IMR-90 (cell line): Measurements from ENCODE around the gene PGA4. TPM values are rescaled to one million over a fixed set of nuclear protein-coding genes. Genes with fewer than 3 reads are reported as not detected.

Experiments
- ATAC-seq: fragments of 200-7000 bp; cut with Tn5 transposase; 2 replicates; pipeline ENCODE4 v1.9.1; 2020; ENCODE audit warnings: low read depth, mild to moderate bottlenecking, moderate library complexity
- BruUV-seq: library from RNA; stranded (reverse); fragments of 400-500 nt; replicated peaks from 2 replicates; lab custom pipeline; 2021; lab: Mats Ljungman, UMichigan
- CTCF ChIA-PET: fragments of 300-600 bp; formaldehyde crosslinking; extraction: SDS; loops from one replicate; lab custom pipeline; 2021; ENCODE audit warnings: antibody characterized with exemption; lab: Yijun Ruan, JAX
- POLR2A ChIA-PET: fragments of 300-600 bp; sonication (Branson Sonifier 250); formaldehyde crosslinking; loops from one replicate; lab custom pipeline; 2022; ENCODE audit warnings: antibody characterized with exemption; ENCODE audit not compliant: unreplicated experiment; lab: Charles Lee
- DNase-seq: peaks from one replicate; pipeline ENCODE4 v3.0.0; 2013
- H2AFZ ChIP-seq: replicated peaks from 2 replicates; pipeline ENCODE3; 2013; ENCODE audit warnings: low read length, mild to moderate bottlenecking; ENCODE audit not compliant: poor library complexity
- H2AK5ac ChIP-seq: 2 replicates; pipeline ENCODE4 v1.6.1; 2013; ENCODE audit warnings: low read depth, low read length, inconsistent platforms
- H2AK9ac ChIP-seq: replicated peaks from 2 replicates; pipeline ENCODE3; 2013; ENCODE audit warnings: mild to moderate bottlenecking, low read depth, low read length, moderate library complexity; ENCODE audit not compliant: poor library complexity
- H2BK120ac ChIP-seq: 2 replicates; pipeline ENCODE4 v1.6.1; 2013; ENCODE audit warnings: low read depth, low read length, inconsistent platforms
- H2BK15ac ChIP-seq: 3 replicates; pipeline ENCODE4 v1.6.1; 2013; ENCODE audit warnings: low read depth, low read length, inconsistent platforms
- H2BK20ac ChIP-seq: 2 replicates; pipeline ENCODE4 v1.6.1; 2013; ENCODE audit warnings: low read depth, mild to moderate bottlenecking, inconsistent platforms, low read length, moderate library complexity
- H2BK5ac ChIP-seq: 2 replicates; pipeline ENCODE4 v1.6.1; 2013; ENCODE audit warnings: mild to moderate bottlenecking, low read depth, low read length, inconsistent platforms; ENCODE audit not compliant: poor library complexity, severe bottlenecking
- H3K14ac ChIP-seq: replicated peaks from 2 replicates; pipeline ENCODE4 v1.6.1; 2013; ENCODE audit warnings: low read depth, low read length, inconsistent platforms
- H3K18ac ChIP-seq: 2 replicates; pipeline ENCODE4 v1.6.1; 2013; ENCODE audit warnings: low read depth, low read length, control low read depth
- H3K23ac ChIP-seq: 2 replicates; pipeline ENCODE4 v1.6.1; 2013; ENCODE audit warnings: low read depth, low read length, inconsistent platforms
- H3K27ac ChIP-seq: 2 replicates; pipeline ENCODE4 v1.5.1; 2013; ENCODE audit warnings: mild to moderate bottlenecking, control low read depth, low read length; ENCODE audit not compliant: insufficient read depth
- H3K27me3 ChIP-seq: 2 replicates; pipeline ENCODE4 v1.6.1; 2013; ENCODE audit warnings: low read length; ENCODE audit not compliant: control insufficient read depth, insufficient read depth
- H3K36me3 ChIP-seq: 2 replicates; pipeline ENCODE4 v1.6.1; 2013; ENCODE audit warnings: low read length, mixed read lengths; ENCODE audit not compliant: control insufficient read depth, insufficient read depth
- H3K4ac ChIP-seq: 2 replicates; pipeline ENCODE4 v1.6.1; 2013; ENCODE audit warnings: low read depth, low read length, inconsistent platforms
- H3K4me1 ChIP-seq: 2 replicates; pipeline ENCODE4 v1.6.1; 2013; ENCODE audit warnings: low read length, mixed read lengths; ENCODE audit not compliant: control insufficient read depth, insufficient read depth
- H3K4me2 ChIP-seq: 2 replicates; pipeline ENCODE4 v1.6.1; 2013; ENCODE audit warnings: low read depth, mild to moderate bottlenecking, control low read depth, low read length, moderate library complexity
- H3K4me3 ChIP-seq: 2 replicates; pipeline ENCODE4 v1.5.1; 2013; ENCODE audit warnings: low read depth, mild to moderate bottlenecking, control low read depth, low read length, moderate library complexity; ENCODE audit not compliant: insufficient read depth
- H3K56ac ChIP-seq: 2 replicates; pipeline ENCODE4 v1.6.1; 2013; ENCODE audit warnings: low read length, inconsistent platforms; ENCODE audit not compliant: insufficient read depth; ENCODE audit errors: extremely low read depth
- H3K79me1 ChIP-seq, 2 experiments: 2 replicates each; pipeline ENCODE4 v1.6.1; 2013; ENCODE audit warnings: low read length in 2 of 2, inconsistent platforms in 1 of 2, low read depth in 1 of 2
- H3K9ac ChIP-seq: 2 replicates; pipeline ENCODE4 v1.6.1; 2013; ENCODE audit warnings: low read depth, low read length, control low read depth
- H3K9me1 ChIP-seq: 2 replicates; pipeline ENCODE4 v1.6.1; 2013; ENCODE audit warnings: low read length, inconsistent platforms; ENCODE audit not compliant: insufficient read depth
- H3K9me3 ChIP-seq: 2 replicates; pipeline ENCODE4 v1.6.1; 2013; ENCODE audit warnings: low read length; ENCODE audit not compliant: control insufficient read depth, insufficient read depth
- H4K20me1 ChIP-seq: 2 replicates; pipeline ENCODE4 v1.6.1; 2013; ENCODE audit warnings: low read length, inconsistent platforms; ENCODE audit not compliant: insufficient read depth
- H4K5ac ChIP-seq: 2 replicates; pipeline ENCODE4 v1.6.1; 2013; ENCODE audit warnings: mild to moderate bottlenecking, low read depth, low read length, control low read depth
- H4K8ac ChIP-seq, 2 experiments: 2 replicates each; pipeline ENCODE4 v1.6.1; 2013; ENCODE audit warnings: low read depth in 2 of 2, low read length in 2 of 2, control low read depth in 1 of 2, inconsistent platforms in 1 of 2
- H4K91ac ChIP-seq: 2 replicates; pipeline ENCODE4 v1.6.1; 2013; ENCODE audit warnings: low read depth, low read length, inconsistent platforms; ENCODE audit not compliant: insufficient read depth
- CEBPB ChIP-seq: IDR thresholded peaks from 2 replicates; pipeline ENCODE4 v1.6.1; 2012; ENCODE audit warnings: low read depth, low read length, improper control_type of control experiment
- CHD1 ChIP-seq: IDR thresholded peaks from 2 replicates; pipeline ENCODE4 v1.6.1; 2012; ENCODE audit warnings: low read depth, low read length, improper control_type of control experiment
- MAZ ChIP-seq: IDR thresholded peaks from 2 replicates; pipeline ENCODE4 v1.6.1; 2012; ENCODE audit warnings: low read depth, mild to moderate bottlenecking, low read length, improper control_type of control experiment, moderate library complexity, borderline replicate concordance
- MXI1 ChIP-seq: IDR thresholded peaks from 2 replicates; pipeline ENCODE4 v1.6.1; 2012; ENCODE audit warnings: low read depth, mild to moderate bottlenecking, low read length, moderate library complexity, borderline replicate concordance
- POLR2A ChIP-seq: IDR thresholded peaks from 2 replicates; pipeline ENCODE4 v1.6.1; 2012; ENCODE audit warnings: mild to moderate bottlenecking, low read depth, low read length
- RCOR1 ChIP-seq: IDR thresholded peaks from 2 replicates; pipeline ENCODE4 v1.6.1; 2012; ENCODE audit warnings: mild to moderate bottlenecking, low read length, improper control_type of control experiment; ENCODE audit not compliant: insufficient replicate concordance
- RFX5 ChIP-seq: IDR thresholded peaks from 2 replicates; pipeline ENCODE4 v1.8.0; 2012; ENCODE audit warnings: low read depth, mild to moderate bottlenecking, low read length, moderate library complexity
- SMC3 ChIP-seq: fragments of 150-350 bp; IDR thresholded peaks from 2 replicates; pipeline ENCODE4 v1.6.1; 2016; ENCODE audit warnings: low read depth, mild to moderate bottlenecking, antibody characterized with exemption, low read length, moderate library complexity
- USF2 ChIP-seq: fragments of 150-350 bp; IDR thresholded peaks from 2 replicates; pipeline ENCODE4 v1.6.1; 2017; ENCODE audit warnings: mild to moderate bottlenecking, antibody characterized with exemption, low read length, low read depth
- WGBS, 2 experiments: methylation state at CpG; one replicate each; pipeline versions ENCODE4 v1.1.5 to v1.1.7; 2013; ENCODE audit warnings: missing lambda C conversion rate in 2 of 2; ENCODE audit not compliant: insufficient read length in 1 of 2; ENCODE audit errors: extremely low coverage in 2 of 2; 5-methylcytosine and 5-hydroxymethylcytosine counted together
- dilution Hi-C: fragments of 300-500 bp; cut with HindIII; formaldehyde crosslinking; loops from one replicate; pipeline ENCODE4 v1.14.3; 2018; ENCODE audit warnings: low sequenced_read_pairs; ENCODE audit not compliant: unreplicated experiment
- in situ Hi-C: fragments of 300-500 bp; cut with MboI; formaldehyde crosslinking; loops from 3 replicates; pipeline ENCODE4 v1.14.3; 2019; ENCODE audit warnings: low sequenced_read_pairs, inconsistent platforms, mixed read lengths
- intact Hi-C: fragments of 100-400 bp; cut with micrococcal nuclease; formaldehyde crosslinking; loops from 2 replicates; pipeline ENCODE4 v1.10.0; 2022
- polyA plus RNA-seq, 3 experiments: library from polyadenylated mRNA; depleted of rRNA; stranded (reverse); fragments of >200 nt; gene quantifications; 2 replicates each; pipeline ENCODE4 v1.2.3, GENCODE V29; 2012; ENCODE audit warnings: low replicate concordance in 1 of 3
- total RNA-seq: library from RNA; depleted of rRNA; stranded (reverse); fragments of >200 nt; gene quantifications from 2 replicates; pipeline ENCODE4 v1.2.3, GENCODE V29; 2012; rRNA removed

Gene PGA4
- total and polyA plus RNA-seq, 2 of the 4 experiments (the other 2 are of a cell fraction) = not detected

- H3K27ac ChIP-seq = no peak overlapping the region
- H2AFZ ChIP-seq = no peak overlapping the region
- POLR2A ChIA-PET = interaction anchor here (0.6 kb wide), 1 partner anchor 606 kb away, joined by 10 read pairs; no protein-coding TSS in a partner anchor
- H4K91ac ChIP-seq = no peak overlapping the region
- no peaks in the 10 kb centered on the region for H3K9me3 ChIP-seq
- TF ChIP-seq SMC3 (no peak), RFX5 (no peak), MXI1 (no peak), POLR2A (no peak), CEBPB (no peak), RCOR1 (no peak), CHD1 (no peak), USF2 (no peak), MAZ (no peak)
- H4K8ac ChIP-seq = no peak overlapping the region
- H3K4ac ChIP-seq = no peak overlapping the region
- 86 to 100% methylated on average over 1 to 8 of the region's 20 CpGs for WGBS, 2 experiments
- no peak overlapping the region for H2BK120ac ChIP-seq
- no peaks in the 10 kb centered on the region for H4K20me1 ChIP-seq
- H3K4me2 ChIP-seq = no peak overlapping the region
- intact Hi-C loops (no loop called here), in situ Hi-C loops (no loop called here), dilution Hi-C loops (no loop called here)
- H2AK5ac ChIP-seq = no peak overlapping the region
- H2BK20ac ChIP-seq = no peak overlapping the region
- 0 out of 2 replicates have a peak, but pooled peaks cover 4% of the 10 kb centered on the region for H3K9me1 ChIP-seq
- no peaks in the 10 kb centered on the region; the same call in 1 of the 2 replicates for H3K36me3 ChIP-seq
- H3K4me3 ChIP-seq = no peak overlapping the region
- no peak overlapping the region for H3K9ac ChIP-seq
- CTCF ChIA-PET = no interaction called here
- no peak for ATAC-seq
- no TSS peak for BruUV-seq
- H3K23ac ChIP-seq = no peak overlapping the region
- DNase-seq = no peak
- H2AK9ac ChIP-seq = no peak overlapping the region
- H3K4me1 ChIP-seq = no peaks in the 10 kb centered on the region
- H3K14ac ChIP-seq = no peak overlapping the region
- no peak overlapping the region for H3K56ac ChIP-seq
- no peaks in the 10 kb centered on the region; the same call in 1 of the 2 replicates for H3K27me3 ChIP-seq
- H3K18ac ChIP-seq = no peak overlapping the region
- H4K5ac ChIP-seq = no peak overlapping the region
- H2BK5ac ChIP-seq = no peak overlapping the region
- no peaks in the 10 kb centered on the region for H3K79me1 ChIP-seq
- no peak overlapping the region for H2BK15ac ChIP-seq
These were observed 58.9 kb downstream of the PGA4 start for GRCh38 chr11:61280883-61281580.

Other genes with a start within 250 kb of the PGA4 start
- not detected in 2 replicates for gene CD5, start 119.9 kb upstream of the PGA4 start, total RNA-seq
- gene CD5, start 119.9 kb upstream of the PGA4 start, polyA plus RNA-seq (2012; rRNA removed) = not detected in 2 replicates
- gene VPS37C, start 60.9 kb upstream of the PGA4 start, total RNA-seq = 3.2 and 3.6 TPM in 2 replicates
- 13.2 and 14.1 TPM in 2 replicates for gene VPS37C, start 60.9 kb upstream of the PGA4 start, polyA plus RNA-seq (2012; rRNA removed)
- 0.18 TPM in 1 of 2 replicates, not detected in the other for gene PGA3, start 18.8 kb upstream of the PGA4 start, total RNA-seq
- gene PGA3, start 18.8 kb upstream of the PGA4 start, polyA plus RNA-seq (2012; rRNA removed) = not detected in 2 replicates
- not detected in 2 replicates for gene PGA5, start 18.8 kb downstream of the PGA4 start, total RNA-seq
- gene PGA5, start 18.8 kb downstream of the PGA4 start, polyA plus RNA-seq (2012; rRNA removed) = 0.17 TPM in 1 of 2 replicates, not detected in the other
- under 0.01 and 0.28 TPM in 2 replicates for gene VWCE, start 73.0 kb downstream of the PGA4 start, total RNA-seq
- gene VWCE, start 73.0 kb downstream of the PGA4 start, polyA plus RNA-seq (2012; rRNA removed) = 1.1 and 1.7 TPM in 2 replicates
- 372 and 412 TPM in 2 replicates for gene DDB1, start 110.8 kb downstream of the PGA4 start, total RNA-seq
- gene DDB1, start 110.8 kb downstream of the PGA4 start, polyA plus RNA-seq (2012; rRNA removed) = 208 and 221 TPM in 2 replicates
- gene TKFC, start 110.9 kb downstream of the PGA4 start, total RNA-seq = 8.9 and 10.4 TPM in 2 replicates
- 30.8 and 33.3 TPM in 2 replicates for gene TKFC, start 110.9 kb downstream of the PGA4 start, polyA plus RNA-seq (2012; rRNA removed)
- gene CYB561A3, start 139.5 kb downstream of the PGA4 start, total RNA-seq = 13.6 and 15.3 TPM in 2 replicates
- gene CYB561A3, start 139.5 kb downstream of the PGA4 start, polyA plus RNA-seq (2012; rRNA removed) = 36.5 and 39.2 TPM in 2 replicates
- gene TMEM138, start 140.0 kb downstream of the PGA4 start, total RNA-seq = 16.7 and 16.8 TPM in 2 replicates
- 53.2 and 55.9 TPM in 2 replicates for gene TMEM138, start 140.0 kb downstream of the PGA4 start, polyA plus RNA-seq (2012; rRNA removed)
- 10.0 TPM in 2 replicates for gene TMEM216, start 170.2 kb downstream of the PGA4 start, total RNA-seq
- gene TMEM216, start 170.2 kb downstream of the PGA4 start, polyA plus RNA-seq (2012; rRNA removed) = 16.5 and 17.2 TPM in 2 replicates
- 9.5 and 10.3 TPM in 2 replicates for gene CPSF7, start 207.6 kb downstream of the PGA4 start, total RNA-seq
- gene CPSF7, start 207.6 kb downstream of the PGA4 start, polyA plus RNA-seq (2012; rRNA removed) = 55.2 and 68.8 TPM in 2 replicates
- gene SDHAF2, start 207.8 kb downstream of the PGA4 start, total RNA-seq = 34.7 and 50.4 TPM in 2 replicates
- 91.1 and 91.5 TPM in 2 replicates for gene SDHAF2, start 207.8 kb downstream of the PGA4 start, polyA plus RNA-seq (2012; rRNA removed)